Measurements from ENCODE around the gene CD93.

Gene CD93

DNA sequence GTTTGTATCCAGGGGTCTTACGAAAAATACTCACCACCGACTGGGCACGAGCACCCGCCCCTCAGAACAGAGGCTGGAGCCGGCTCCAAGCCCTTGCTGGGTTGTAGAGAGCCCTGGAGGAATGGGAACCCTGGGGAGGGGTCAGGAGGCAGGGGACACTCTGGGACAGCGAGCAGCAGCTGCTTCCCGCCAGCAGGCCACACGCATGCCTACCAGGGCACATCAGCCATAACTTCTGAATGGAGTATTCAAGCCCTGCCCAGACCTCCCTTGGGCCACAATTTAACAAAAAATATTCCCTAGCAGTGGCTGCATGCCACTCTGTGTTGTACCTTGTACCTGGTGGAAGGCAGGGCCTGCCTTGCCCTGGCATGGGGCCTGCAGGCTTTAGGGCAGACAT, 31.6 kb upstream of the CD93 start:
- TF ChIP-seq TAF1 (IDR thresholded peaks at IDR 0.05; ENCODE audit: borderline replicate concordance, insufficient read depth, low read length) (no peak), SIN3A (IDR thresholded peaks at IDR 0.05; ENCODE audit: borderline replicate concordance, insufficient read depth, low read length) (no peak), POLR2AphosphoS5 (IDR thresholded peaks at IDR 0.05; ENCODE audit: low read depth, low read length) (no peak), FOXP2 (optimal IDR thresholded peaks at IDR 0.05; ENCODE audit: borderline replicate concordance, extremely low read depth, extremely low read length, insufficient read depth) (no peak)
- TF ChIP-seq, protein P1, sequence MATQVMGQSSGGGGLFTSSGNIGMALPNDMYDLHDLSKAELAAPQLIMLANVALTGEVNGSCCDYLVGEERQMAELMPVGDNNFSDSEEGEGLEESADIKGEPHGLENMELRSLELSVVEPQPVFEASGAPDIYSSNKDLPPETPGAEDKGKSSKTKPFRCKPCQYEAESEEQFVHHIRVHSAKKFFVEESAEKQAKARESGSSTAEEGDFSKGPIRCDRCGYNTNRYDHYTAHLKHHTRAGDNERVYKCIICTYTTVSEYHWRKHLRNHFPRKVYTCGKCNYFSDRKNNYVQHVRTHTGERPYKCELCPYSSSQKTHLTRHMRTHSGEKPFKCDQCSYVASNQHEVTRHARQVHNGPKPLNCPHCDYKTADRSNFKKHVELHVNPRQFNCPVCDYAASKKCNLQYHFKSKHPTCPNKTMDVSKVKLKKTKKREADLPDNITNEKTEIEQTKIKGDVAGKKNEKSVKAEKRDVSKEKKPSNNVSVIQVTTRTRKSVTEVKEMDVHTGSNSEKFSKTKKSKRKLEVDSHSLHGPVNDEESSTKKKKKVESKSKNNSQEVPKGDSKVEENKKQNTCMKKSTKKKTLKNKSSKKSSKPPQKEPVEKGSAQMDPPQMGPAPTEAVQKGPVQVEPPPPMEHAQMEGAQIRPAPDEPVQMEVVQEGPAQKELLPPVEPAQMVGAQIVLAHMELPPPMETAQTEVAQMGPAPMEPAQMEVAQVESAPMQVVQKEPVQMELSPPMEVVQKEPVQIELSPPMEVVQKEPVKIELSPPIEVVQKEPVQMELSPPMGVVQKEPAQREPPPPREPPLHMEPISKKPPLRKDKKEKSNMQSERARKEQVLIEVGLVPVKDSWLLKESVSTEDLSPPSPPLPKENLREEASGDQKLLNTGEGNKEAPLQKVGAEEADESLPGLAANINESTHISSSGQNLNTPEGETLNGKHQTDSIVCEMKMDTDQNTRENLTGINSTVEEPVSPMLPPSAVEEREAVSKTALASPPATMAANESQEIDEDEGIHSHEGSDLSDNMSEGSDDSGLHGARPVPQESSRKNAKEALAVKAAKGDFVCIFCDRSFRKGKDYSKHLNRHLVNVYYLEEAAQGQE (IDR thresholded peaks at IDR 0.05; ENCODE audit: insufficient read depth in 1 of 2, low read depth in 2 of 2, low read length in 2 of 2) = no peak

DNA sequence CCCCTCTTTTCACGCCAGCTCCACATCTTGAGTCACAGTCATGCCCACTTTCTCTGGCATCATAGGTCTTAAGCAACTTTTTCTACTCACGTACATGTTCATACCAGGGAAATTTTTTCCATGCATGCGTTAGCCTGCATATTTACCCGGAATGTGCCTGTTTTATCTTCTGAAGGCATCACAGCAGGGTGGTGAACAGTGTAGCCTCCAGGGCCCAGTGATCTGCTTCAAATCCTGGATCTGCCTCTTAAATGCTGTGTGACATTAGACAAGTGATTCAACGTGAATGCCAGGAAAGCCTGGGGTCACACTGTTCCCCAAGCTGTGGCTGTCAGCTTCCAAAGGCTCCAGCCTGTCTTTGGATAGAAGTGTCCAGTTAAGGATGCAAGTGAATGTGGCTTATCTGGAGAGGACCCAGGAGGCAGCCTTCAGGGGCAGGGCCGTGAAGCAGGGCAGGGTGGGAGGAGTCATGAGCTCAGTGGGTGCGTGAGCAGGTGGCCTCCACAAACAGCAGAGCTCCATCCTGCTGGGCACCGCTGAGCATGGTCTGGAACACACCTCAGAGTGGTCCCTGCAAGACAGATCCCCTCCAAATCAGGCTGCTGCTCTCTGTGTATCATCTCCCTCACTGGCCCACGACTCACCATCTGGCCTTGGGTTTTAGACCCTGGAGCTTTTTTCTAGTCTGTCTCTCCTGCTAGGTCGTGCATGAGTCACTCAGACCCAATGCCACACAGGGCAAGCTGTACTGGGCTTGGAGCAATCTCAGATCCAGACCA, 30.4 kb upstream of the CD93 start:
- no peak for TF ChIP-seq POLR2AphosphoS5 (IDR thresholded peaks at IDR 0.05; ENCODE audit: low read depth, low read length)
- TF ChIP-seq, protein P1 (IDR thresholded peaks at IDR 0.05; ENCODE audit: insufficient read depth in 1 of 2, low read depth in 2 of 2, low read length in 2 of 2) = no peak
- no peak for TF ChIP-seq SIN3A (IDR thresholded peaks at IDR 0.05; ENCODE audit: borderline replicate concordance, insufficient read depth, low read length)
- no peak for TF ChIP-seq TAF1 (IDR thresholded peaks at IDR 0.05; ENCODE audit: borderline replicate concordance, insufficient read depth, low read length)
- no peak for TF ChIP-seq FOXP2 (optimal IDR thresholded peaks at IDR 0.05; ENCODE audit: borderline replicate concordance, extremely low read depth, extremely low read length, insufficient read depth)

DNA sequence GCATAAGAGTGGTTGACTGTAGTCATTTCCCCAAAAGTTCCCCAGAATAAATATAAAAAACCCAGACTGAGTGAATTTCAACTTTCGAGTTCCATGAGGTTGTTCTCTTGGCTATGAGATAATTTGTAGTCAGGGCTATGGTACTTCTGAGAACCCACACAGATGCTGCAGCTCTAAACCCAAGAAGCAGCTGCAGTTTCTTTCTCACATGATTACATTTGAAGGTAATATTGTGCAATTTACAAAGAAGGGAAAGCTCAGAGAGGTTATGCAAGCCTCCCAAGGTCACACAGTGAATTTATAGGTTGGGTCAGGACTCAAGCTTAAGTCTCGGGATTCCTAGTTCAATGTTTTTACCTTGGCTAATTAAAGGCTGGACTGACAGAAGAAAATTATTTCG, 29.7 kb upstream of the CD93 start:
- TF ChIP-seq TAF1 (IDR thresholded peaks at IDR 0.05; ENCODE audit: borderline replicate concordance, insufficient read depth, low read length) = no peak
- no peak for TF ChIP-seq SIN3A (IDR thresholded peaks at IDR 0.05; ENCODE audit: borderline replicate concordance, insufficient read depth, low read length)
- TF ChIP-seq POLR2AphosphoS5 (IDR thresholded peaks at IDR 0.05; ENCODE audit: low read depth, low read length) = no peak

DNA sequence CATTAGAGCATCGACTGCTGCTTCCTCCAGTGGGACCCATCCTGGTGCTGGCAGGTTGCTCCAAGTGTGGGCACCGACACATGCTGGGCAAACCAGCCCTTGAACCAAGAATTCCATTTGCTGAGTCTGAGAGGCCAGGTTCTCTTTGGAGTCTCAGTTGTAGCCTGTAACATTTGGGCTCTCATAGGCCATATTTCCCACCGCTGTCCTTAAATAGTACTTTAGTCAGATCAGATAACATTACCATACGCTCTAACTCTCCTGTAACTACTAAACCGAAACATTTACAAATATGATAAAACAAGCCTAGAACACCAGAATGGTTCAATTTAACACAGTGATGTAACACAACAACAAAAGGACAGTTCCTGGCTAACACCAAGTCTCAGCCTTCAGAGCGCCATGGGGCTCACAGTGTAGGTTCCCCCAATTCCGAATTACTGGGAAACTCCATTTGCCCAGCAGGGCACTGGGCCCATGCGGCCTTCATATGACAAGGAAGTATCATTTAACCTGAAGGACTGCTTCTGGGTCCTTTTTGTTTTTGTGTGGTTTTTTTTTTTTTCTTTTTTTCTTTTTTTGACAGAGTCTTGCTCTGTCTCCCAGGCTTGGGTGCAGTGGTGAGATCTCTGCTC, 28.4 kb upstream of the CD93 start:
- TF ChIP-seq FOXP2 (optimal IDR thresholded peaks at IDR 0.05; ENCODE audit: borderline replicate concordance, extremely low read depth, extremely low read length, insufficient read depth) = no peak
- no peak for TF ChIP-seq SIN3A (IDR thresholded peaks at IDR 0.05; ENCODE audit: borderline replicate concordance, insufficient read depth, low read length)
- TF ChIP-seq, protein P1 (IDR thresholded peaks at IDR 0.05; ENCODE audit: insufficient read depth in 1 of 2, low read depth in 2 of 2, low read length in 2 of 2) = no peak
- TF ChIP-seq TAF1 (IDR thresholded peaks at IDR 0.05; ENCODE audit: borderline replicate concordance, insufficient read depth, low read length) = no peak
- no peak for TF ChIP-seq POLR2AphosphoS5 (IDR thresholded peaks at IDR 0.05; ENCODE audit: low read depth, low read length)

DNA sequence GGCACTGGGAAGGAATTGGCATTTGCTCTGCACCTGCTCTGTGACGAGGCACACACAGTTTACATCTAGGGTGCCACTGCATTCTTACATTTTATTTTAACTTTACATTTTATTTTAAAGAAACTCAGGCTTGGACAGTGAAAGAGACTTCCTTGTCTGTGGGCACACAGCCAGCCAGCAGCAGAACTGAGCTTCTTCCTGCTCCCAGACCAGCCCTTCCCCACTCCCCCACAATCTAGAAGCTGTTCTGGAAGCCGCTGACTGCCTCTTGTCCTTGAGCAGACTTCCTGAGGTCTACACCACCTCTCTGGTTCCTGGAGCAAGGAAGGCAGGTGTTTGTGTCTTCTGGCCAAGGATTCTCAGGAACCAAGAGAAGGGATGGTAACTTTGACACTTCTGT, 27.9 kb upstream of the CD93 start:
- TF ChIP-seq FOXP2 (optimal IDR thresholded peaks at IDR 0.05; ENCODE audit: borderline replicate concordance, extremely low read depth, extremely low read length, insufficient read depth) (no peak), SIN3A (IDR thresholded peaks at IDR 0.05; ENCODE audit: borderline replicate concordance, insufficient read depth, low read length) (no peak), TAF1 (IDR thresholded peaks at IDR 0.05; ENCODE audit: borderline replicate concordance, insufficient read depth, low read length) (no peak), POLR2AphosphoS5 (IDR thresholded peaks at IDR 0.05; ENCODE audit: low read depth, low read length) (no peak)
- TF ChIP-seq, protein P1 (IDR thresholded peaks at IDR 0.05; ENCODE audit: insufficient read depth in 1 of 2, low read depth in 2 of 2, low read length in 2 of 2) = no peak
